HUDEP-2 (cell line): ENCODE results near the gene HERC4.
"Not testable (repeated sequence)": the region's sequence is repeated elsewhere in the genome, so short reads cannot be mapped to it uniquely, and the experiment has no call there.

Source experiments
- DNase-seq, 76 experiments: peaks; one replicate each; lab custom pipeline; 2025; ENCODE audit not compliant: unreplicated experiment in 76 of 76; lab: John Stamatoyannopoulos, UW

HERC4 gene

GRCh38 chr10:67971311-67971710, 103.8 kb downstream of the HERC4 start:
- no peak for DNase-seq

DNA sequence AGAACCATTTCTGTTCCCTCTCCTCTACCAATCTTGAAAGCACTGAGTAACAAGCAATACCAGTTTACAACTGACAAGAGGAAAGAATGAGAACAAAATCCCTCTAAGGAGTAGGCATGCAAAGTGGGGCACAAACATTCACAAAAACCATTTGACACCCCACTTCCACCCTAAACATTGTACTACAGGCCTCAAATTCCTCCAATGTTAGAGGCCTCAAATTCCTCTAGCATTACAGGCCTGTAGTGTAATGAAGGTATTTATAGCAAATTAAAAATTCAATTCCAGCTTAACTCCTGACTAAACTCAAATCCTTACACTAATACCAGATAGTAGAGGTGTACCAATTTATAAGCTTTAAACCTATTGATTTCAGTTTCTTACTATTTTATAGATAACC, 105.2 kb downstream of the HERC4 start:
- DNase-seq, result no peak

DNA sequence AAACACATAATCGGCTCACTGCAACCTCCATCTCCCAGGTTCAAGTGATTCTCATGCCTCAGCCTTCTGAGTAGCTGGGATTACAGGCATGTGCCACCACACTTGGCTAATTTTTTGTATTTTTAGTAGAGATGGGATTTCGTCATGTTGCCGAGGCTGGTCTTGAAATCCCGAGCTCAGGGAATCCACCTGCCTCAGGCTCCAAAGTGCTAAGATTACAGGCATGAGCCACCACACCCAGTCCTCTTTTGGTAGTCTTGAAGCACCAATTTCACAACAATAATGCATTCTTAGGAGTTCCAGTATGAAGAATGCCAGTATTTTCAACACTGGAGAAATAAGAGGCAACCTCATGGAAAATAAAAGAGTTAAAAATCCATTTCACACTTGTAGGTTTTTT, 109.0 kb downstream of the HERC4 start:
- DNase-seq, result not testable (repeated sequence)

- no peak for DNase-seq
Observed at GRCh38 chr10:67965456-67965855, 109.6 kb downstream of the HERC4 start.

GRCh38 chr10:67959839-67960476, 115.1 kb downstream of the HERC4 start:
- no peak for DNase-seq

GRCh38 chr10:67955614-67956013, 119.5 kb downstream of the HERC4 start:
- no peak for DNase-seq

GRCh38 chr10:67943917-67944316, 131.2 kb downstream of the HERC4 start:
- DNase-seq, result no peak

DNA sequence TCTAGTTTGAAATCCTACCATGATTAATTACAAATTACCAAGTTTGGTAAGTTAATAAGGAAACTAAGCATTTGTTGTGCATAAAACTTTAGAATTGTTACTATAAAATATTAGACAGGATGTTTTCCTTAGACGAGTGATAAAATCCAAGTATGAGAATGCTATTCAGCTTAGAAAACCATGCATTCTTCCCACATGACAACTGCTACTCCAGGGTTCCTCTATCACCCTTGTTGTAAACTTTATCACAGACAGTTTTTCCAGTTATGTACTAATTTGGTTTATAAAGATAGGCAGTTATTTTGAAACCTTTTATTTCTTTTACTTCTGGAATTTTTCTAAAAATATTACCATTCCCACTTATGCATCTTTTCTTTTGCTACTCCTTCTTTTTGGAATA, 138.7 kb downstream of the HERC4 start:
- DNase-seq, result no peak

DNA sequence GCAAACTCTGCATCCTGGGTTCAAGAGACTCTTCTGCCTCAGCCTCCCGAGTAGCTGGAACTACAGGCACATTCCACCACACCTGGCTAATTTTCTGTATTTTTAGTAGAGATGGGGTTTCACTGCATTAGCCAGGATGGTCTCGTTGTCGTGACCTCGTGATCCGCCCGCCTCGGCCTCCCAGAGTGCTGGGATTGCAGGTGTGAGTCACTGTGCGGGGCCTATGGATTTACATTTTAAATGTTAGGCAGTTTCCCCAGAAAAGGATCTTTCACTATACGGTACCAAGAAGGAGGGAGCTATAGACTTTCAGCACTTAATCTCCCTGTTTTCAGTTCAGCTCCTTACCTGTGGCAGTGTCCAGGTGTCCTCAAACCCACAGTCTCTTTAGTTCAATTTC, 139.9 kb downstream of the HERC4 start:
- DNase-seq, result no peak

DNA sequence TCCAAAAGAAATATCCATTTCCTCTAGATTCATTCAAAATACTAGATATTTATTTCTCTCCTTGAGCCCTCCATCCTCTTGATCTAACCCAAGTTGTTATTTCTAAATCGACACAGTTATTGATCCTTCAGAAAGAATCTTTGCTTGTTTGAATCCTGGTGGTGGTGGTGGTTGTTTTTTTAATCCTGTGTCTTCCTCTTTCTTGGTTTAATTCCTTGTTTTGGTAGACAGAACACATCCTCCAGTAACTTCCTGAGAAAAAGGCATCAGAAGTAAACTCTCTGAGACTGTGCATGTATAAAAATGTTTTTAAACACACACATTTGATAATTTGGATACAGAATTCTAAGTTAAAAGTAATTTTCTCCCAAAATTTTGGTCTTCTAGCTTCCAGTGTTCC, 140.7 kb downstream of the HERC4 start:
- DNase-seq, result no peak

GRCh38 chr10:67933199-67933598, 141.9 kb downstream of the HERC4 start:
- DNase-seq, result no peak

DNA sequence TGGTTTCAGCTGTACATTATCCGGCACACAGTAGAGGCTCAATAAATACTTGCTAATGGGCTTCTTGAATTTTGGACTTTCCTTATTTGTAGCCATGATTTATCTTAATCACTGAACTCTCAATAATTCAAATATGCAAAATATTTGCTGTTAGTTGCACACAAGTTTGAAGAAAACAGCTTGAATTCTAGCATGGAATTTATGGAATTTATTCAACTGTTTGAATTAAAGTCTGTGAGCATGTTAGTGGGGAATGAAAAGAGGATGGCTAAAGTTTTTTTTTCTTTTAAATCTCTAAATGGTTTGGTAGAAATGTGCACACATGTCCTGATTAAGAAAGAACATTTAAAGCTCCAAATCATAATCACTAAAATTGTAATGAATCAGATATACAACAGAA, 148.1 kb downstream of the HERC4 start:
- no peak for DNase-seq

DNA sequence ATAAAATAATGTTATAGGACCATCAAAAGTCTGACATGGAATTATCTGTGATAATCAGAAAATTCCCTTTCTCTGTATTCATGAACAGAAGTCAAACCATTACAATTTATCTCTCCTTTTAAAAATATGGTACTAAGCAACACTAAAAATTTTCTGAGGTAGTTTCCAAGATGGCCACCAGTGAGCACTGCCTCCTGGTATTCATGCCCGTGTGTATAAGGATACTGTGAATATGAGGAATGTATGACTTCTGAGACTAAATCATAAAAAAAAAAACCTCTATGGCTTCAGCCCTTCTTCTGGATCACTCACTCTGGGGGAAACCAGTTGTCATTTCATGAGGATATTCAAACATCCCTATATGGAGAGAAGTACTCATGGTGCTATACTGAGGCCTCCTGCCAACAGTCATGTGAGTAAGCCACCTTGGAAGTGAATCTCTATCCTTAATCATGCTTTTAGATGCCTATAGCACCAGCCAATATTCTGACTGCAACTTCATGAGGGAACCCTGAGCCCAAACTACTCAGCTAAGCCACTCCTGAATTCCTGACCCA, 149.6 kb downstream of the HERC4 start:
- no peak for DNase-seq

DNA sequence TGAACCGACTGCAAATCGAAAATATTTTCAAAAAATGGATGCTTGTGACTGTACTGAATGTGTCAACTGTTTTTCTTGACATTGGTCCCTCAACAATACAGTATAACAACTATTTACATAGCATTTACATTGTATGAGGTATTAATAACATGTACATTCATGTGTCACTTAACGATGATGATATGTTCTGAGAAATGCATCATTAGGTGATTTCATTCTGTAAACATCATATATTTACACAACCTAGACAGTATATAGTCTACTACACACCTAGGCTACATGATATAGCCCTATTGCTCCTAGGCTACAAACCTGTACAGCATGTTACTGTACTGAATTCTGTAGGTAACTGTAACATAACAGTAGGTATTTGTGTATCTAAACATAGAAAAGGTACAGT, 150.9 kb downstream of the HERC4 start:
- DNase-seq, result no peak

GRCh38 chr10:67923551-67923950, 151.5 kb downstream of the HERC4 start:
- no peak for DNase-seq

GRCh38 chr10:67921065-67921464, 154.0 kb downstream of the HERC4 start:
- no peak for DNase-seq

- no peak for DNase-seq
Observed at GRCh38 chr10:67917679-67918078, 157.4 kb downstream of the HERC4 start.

DNA sequence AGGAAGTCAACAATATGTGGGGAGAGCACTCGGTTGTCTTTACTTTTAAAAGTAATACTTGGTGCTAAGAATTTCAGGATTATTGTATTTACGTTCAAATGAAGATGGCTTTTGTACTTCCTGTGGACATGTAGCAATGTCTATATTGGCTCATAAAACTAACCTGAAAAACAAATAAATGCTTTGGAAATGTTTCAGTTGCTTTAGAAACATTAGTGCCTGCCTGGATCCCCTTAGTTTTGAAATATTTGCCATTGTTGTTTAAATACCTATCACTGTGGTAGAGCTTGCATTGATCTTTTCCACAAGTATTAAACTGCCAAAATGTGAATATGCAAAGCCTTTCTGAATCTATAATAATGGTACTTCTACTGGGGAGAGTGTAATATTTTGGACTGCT, 157.9 kb downstream of the HERC4 start:
- DNase-seq, result no peak

GRCh38 chr10:67914777-67915340, 160.2 kb downstream of the HERC4 start:
- DNase-seq, result no peak

DNA sequence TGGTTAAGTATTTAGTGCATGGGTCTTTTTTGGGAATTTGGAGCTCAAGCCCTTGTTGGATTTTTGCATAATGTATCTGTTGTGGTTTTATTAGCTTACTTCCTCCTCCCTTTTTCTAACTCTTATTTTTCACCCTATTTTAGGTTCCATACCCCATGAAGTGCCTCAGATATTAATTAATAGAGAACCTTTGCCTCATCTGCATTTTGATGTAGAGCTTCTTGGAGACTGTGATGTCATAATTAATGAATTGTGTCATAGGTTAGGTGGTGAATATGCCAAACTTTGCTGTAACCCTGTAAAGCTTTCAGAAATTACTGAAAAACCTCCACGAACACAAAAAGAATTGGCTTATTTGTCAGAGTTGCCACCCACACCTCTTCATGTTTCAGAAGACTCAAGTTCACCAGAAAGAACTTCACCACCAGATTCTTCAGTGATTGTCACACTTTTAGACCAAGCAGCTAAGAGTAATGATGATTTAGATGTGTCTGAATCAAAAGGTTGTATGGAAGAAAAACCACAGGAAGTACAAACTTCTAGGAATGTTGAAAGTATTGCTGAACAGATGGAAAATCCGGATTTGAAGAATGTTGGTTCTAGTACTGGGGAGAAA, 162.6 kb downstream of the HERC4 start:
- DNase-seq, result no peak

DNA sequence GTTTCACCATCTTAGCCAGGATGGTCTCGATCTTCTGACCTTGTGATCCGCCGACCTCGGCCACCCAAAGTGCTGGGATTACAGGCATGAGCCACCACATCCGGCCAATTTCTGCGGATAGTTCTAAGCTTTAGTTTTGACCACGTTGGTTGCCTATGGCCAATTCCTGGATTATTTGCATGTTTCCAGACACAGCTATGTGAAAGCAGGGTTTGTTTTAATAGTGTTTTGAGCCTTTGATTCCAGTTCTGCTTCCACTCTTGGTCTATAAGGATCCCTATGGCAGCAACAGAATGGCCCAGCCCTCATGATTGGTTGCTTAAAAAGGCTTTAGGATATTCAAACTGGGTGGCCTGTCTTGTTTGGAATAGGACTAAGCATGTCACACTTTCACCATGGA, 171.5 kb downstream of the HERC4 start:
- DNase-seq, result no peak

- no peak for DNase-seq
Observed at GRCh38 chr10:67893637-67894036, 181.4 kb downstream of the HERC4 start.
